Measurements from ENCODE around the gene B4GALT6. TPM values are rescaled to one million over a fixed set of nuclear protein-coding genes. Genes with fewer than 3 reads are reported as not detected.
A peak's percentile ranks its signal among the peaks of the same experiment; 100 is the strongest.

B4GALT6 gene
- total and polyA plus RNA-seq, 10 of the 15 experiments (the other 5 are each of a cell fraction or from before 2014, with no cell fraction given), result 11.9 to 47.4 (median 18.0) TPM

DNA sequence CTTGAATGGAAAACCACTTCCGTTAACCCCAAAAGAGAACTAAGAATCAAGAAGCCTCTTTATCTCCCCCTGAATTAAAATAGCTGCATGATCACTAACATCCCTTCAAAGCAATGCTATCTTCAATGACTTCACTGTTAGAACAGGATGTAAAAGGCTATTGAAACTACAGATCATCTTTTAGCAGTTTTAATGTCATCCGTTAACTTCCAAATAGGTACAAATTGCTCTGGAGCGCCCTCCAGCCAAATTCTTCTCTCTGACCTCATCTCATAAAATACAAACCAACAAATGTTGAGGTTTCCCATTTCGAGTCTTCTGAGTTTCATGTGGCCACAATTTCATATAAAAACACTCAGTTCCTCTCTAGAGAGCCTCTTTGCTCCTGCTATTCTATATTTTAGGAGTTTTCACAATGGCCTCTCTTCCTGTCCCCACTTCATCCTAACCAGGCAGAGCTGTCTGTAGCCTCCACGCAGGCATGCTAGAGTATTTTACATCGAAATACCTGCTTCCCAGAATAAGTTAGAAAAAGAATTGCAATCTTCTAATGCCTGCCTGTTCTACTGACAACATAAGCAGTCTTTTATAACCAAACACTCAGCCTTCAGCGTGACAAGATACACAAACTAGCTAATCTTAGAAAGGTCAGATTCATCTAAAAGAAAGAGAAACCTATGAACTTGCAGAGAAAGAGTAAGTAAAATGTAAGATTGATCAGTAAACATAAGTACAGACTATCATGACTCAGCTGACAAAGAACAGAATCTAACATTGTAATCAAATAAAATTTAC, 37.9 kb downstream of the B4GALT6 start (continued):
- TF ChIP-seq, protein P1, sequence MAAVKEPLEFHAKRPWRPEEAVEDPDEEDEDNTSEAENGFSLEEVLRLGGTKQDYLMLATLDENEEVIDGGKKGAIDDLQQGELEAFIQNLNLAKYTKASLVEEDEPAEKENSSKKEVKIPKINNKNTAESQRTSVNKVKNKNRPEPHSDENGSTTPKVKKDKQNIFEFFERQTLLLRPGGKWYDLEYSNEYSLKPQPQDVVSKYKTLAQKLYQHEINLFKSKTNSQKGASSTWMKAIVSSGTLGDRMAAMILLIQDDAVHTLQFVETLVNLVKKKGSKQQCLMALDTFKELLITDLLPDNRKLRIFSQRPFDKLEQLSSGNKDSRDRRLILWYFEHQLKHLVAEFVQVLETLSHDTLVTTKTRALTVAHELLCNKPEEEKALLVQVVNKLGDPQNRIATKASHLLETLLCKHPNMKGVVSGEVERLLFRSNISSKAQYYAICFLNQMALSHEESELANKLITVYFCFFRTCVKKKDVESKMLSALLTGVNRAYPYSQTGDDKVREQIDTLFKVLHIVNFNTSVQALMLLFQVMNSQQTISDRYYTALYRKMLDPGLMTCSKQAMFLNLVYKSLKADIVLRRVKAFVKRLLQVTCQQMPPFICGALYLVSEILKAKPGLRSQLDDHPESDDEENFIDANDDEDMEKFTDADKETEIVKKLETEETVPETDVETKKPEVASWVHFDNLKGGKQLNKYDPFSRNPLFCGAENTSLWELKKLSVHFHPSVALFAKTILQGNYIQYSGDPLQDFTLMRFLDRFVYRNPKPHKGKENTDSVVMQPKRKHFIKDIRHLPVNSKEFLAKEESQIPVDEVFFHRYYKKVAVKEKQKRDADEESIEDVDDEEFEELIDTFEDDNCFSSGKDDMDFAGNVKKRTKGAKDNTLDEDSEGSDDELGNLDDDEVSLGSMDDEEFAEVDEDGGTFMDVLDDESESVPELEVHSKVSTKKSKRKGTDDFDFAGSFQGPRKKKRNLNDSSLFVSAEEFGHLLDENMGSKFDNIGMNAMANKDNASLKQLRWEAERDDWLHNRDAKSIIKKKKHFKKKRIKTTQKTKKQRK (IDR thresholded peaks at IDR 0.05; ENCODE audit: low read depth, low read length), result no peak
- TF ChIP-seq, protein P2, sequence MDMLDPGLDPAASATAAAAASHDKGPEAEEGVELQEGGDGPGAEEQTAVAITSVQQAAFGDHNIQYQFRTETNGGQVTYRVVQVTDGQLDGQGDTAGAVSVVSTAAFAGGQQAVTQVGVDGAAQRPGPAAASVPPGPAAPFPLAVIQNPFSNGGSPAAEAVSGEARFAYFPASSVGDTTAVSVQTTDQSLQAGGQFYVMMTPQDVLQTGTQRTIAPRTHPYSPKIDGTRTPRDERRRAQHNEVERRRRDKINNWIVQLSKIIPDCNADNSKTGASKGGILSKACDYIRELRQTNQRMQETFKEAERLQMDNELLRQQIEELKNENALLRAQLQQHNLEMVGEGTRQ (IDR thresholded peaks at IDR 0.05; ENCODE audit: borderline replicate concordance, low read depth, low read length), result no peak
- TF ChIP-seq, protein P3, sequence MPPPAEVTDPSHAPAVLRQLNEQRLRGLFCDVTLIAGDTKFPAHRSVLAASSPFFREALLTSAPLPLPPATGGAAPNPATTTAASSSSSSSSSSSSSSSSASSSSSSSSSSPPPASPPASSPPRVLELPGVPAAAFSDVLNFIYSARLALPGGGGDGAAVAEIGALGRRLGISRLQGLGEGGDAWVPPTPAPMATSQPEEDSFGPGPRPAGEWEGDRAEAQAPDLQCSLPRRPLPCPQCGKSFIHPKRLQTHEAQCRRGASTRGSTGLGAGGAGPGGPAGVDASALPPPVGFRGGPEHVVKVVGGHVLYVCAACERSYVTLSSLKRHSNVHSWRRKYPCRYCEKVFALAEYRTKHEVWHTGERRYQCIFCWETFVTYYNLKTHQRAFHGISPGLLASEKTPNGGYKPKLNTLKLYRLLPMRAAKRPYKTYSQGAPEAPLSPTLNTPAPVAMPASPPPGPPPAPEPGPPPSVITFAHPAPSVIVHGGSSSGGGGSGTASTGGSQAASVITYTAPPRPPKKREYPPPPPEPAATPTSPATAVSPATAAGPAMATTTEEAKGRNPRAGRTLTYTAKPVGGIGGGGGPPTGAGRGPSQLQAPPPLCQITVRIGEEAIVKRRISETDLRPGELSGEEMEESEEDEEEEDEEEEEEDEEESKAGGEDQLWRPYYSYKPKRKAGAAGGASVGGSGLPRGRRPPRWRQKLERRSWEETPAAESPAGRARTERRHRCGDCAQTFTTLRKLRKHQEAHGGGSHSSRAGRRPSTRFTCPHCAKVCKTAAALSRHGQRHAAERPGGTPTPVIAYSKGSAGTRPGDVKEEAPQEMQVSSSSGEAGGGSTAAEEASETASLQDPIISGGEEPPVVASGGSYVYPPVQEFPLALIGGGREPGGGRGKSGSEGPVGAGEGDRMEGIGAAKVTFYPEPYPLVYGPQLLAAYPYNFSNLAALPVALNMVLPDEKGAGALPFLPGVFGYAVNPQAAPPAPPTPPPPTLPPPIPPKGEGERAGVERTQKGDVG (CRISPR knock-in tag; IDR thresholded peaks at IDR 0.05), result no peak
- TF ChIP-seq TCF3 (IDR thresholded peaks at IDR 0.05; ENCODE audit: borderline replicate concordance, insufficient read depth, low read depth, low read length) (no peak), HDGF (IDR thresholded peaks at IDR 0.05) (no peak), PML (IDR thresholded peaks at IDR 0.05; ENCODE audit: low read length) (0 out of 2 replicates have a peak, but pooled peaks have one; percentile 28), MEF2B (IDR thresholded peaks at IDR 0.05; ENCODE audit: partially characterized antibody, poor library complexity, severe bottlenecking) (peak; percentile 52), JUNB (IDR thresholded peaks at IDR 0.05) (peak; percentile 72), NFYA (IDR thresholded peaks at IDR 0.05; ENCODE audit: borderline replicate concordance, low read depth, low read length) (no peak)
- TF ChIP-seq, protein P4, sequence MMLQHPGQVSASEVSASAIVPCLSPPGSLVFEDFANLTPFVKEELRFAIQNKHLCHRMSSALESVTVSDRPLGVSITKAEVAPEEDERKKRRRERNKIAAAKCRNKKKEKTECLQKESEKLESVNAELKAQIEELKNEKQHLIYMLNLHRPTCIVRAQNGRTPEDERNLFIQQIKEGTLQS (IDR thresholded peaks at IDR 0.05; ENCODE audit: borderline replicate concordance, extremely low read depth, low read depth, low read length), result no peak
- TF ChIP-seq, protein P5, sequence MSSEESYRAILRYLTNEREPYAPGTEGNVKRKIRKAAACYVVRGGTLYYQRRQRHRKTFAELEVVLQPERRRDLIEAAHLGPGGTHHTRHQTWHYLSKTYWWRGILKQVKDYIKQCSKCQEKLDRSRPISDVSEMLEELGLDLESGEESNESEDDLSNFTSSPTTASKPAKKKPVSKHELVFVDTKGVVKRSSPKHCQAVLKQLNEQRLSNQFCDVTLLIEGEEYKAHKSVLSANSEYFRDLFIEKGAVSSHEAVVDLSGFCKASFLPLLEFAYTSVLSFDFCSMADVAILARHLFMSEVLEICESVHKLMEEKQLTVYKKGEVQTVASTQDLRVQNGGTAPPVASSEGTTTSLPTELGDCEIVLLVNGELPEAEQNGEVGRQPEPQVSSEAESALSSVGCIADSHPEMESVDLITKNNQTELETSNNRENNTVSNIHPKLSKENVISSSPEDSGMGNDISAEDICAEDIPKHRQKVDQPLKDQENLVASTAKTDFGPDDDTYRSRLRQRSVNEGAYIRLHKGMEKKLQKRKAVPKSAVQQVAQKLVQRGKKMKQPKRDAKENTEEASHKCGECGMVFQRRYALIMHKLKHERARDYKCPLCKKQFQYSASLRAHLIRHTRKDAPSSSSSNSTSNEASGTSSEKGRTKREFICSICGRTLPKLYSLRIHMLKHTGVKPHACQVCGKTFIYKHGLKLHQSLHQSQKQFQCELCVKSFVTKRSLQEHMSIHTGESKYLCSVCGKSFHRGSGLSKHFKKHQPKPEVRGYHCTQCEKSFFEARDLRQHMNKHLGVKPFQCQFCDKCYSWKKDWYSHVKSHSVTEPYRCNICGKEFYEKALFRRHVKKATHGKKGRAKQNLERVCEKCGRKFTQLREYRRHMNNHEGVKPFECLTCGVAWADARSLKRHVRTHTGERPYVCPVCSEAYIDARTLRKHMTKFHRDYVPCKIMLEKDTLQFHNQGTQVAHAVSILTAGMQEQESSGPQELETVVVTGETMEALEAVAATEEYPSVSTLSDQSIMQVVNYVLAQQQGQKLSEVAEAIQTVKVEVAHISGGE (CRISPR knock-in tag; IDR thresholded peaks at IDR 0.05), result no peak
- TF ChIP-seq, protein P6, sequence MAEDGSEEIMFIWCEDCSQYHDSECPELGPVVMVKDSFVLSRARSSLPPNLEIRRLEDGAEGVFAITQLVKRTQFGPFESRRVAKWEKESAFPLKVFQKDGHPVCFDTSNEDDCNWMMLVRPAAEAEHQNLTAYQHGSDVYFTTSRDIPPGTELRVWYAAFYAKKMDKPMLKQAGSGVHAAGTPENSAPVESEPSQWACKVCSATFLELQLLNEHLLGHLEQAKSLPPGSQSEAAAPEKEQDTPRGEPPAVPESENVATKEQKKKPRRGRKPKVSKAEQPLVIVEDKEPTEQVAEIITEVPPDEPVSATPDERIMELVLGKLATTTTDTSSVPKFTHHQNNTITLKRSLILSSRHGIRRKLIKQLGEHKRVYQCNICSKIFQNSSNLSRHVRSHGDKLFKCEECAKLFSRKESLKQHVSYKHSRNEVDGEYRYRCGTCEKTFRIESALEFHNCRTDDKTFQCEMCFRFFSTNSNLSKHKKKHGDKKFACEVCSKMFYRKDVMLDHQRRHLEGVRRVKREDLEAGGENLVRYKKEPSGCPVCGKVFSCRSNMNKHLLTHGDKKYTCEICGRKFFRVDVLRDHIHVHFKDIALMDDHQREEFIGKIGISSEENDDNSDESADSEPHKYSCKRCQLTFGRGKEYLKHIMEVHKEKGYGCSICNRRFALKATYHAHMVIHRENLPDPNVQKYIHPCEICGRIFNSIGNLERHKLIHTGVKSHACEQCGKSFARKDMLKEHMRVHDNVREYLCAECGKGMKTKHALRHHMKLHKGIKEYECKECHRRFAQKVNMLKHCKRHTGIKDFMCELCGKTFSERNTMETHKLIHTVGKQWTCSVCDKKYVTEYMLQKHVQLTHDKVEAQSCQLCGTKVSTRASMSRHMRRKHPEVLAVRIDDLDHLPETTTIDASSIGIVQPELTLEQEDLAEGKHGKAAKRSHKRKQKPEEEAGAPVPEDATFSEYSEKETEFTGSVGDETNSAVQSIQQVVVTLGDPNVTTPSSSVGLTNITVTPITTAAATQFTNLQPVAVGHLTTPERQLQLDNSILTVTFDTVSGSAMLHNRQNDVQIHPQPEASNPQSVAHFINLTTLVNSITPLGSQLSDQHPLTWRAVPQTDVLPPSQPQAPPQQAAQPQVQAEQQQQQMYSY (CRISPR knock-in tag; IDR thresholded peaks at IDR 0.05), result no peak
